ENCODE measurements around the gene HES1. TPM values are rescaled to one million over a fixed set of nuclear protein-coding genes. Genes with fewer than 3 reads are reported as not detected.
"Not testable (repeated sequence)": the region's sequence is repeated elsewhere in the genome, so short reads cannot be mapped to it uniquely, and the experiment has no call there.

The HES1 gene
- total RNA-seq, 2 donors from 2014 or later: 29.3 to 60.5 TPM

GRCh38 chr3:194123726-194124125 lies 12.2 kb upstream of the HES1 start:
- Histone ChIP-seq H3K27ac (no peak overlapping the region), H3K27me3 (replicated peaks; ENCODE audit: insufficient read depth) (no peaks in the 10 kb centered on the region), H3K4me3 (no peak overlapping the region), H3K4me1 (ENCODE audit: control insufficient read depth in 1 of 2, low read depth in 2 of 2) (no peaks in the 10 kb centered on the region), H3K9me3 (no peaks in the 10 kb centered on the region), H3K36me3 (no peaks in the 10 kb centered on the region)
- no peak for TF ChIP-seq CTCF (IDR thresholded peaks at IDR 0.05)
- no peak for ATAC-seq (ENCODE audit: insufficient number of reproducible peaks, low FRiP score, low read depth)
- no peak for DNase-seq (ENCODE audit: low spot score)

GRCh38 chr3:194124193-194124592 lies 11.8 kb upstream of the HES1 start:
- no peak for DNase-seq (ENCODE audit: low spot score)

DNA sequence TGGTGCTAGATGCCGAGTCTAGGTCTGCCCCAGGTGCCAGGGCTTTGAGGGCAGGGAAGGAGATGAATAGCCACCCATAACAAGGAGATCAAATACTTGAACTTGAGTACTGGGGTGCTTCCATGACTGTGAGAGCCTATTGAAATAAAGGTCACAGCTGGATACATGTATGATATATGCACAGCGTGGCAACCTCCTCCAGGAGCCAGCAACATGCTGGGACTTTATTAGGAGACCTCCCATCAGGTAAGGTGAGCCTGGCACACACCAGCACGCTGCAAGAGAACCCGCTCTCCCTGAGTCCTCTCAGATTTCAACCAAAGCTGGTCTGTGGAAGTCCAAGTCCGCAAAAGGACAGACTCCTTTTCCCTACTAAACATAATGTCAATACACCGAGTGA lies 10.5 kb upstream of the HES1 start:
- H3K27ac ChIP-seq: no peak overlapping the region
- no peaks in the 10 kb centered on the region for H3K36me3 ChIP-seq
- peaks cover 10 to 12% of the 10 kb centered on the region in 2 donors for H3K4me1 ChIP-seq (ENCODE audit: control insufficient read depth in 1 of 2, low read depth in 2 of 2)
- H3K27me3 ChIP-seq (replicated peaks; ENCODE audit: insufficient read depth): no peaks in the 10 kb centered on the region
- no peak for ATAC-seq (ENCODE audit: insufficient number of reproducible peaks, low FRiP score, low read depth)
- TF ChIP-seq CTCF (IDR thresholded peaks at IDR 0.05): no peak
- H3K9me3 ChIP-seq: no peaks in the 10 kb centered on the region
- H3K4me3 ChIP-seq: no peak overlapping the region
- DNase-seq (ENCODE audit: low spot score): no peak

More at GRCh38 chr3:194124193-194124592, 11.8 kb upstream of the HES1 start:
- TF ChIP-seq CTCF (IDR thresholded peaks at IDR 0.05): no peak
- Histone ChIP-seq H3K9me3 (no peaks in the 10 kb centered on the region), H3K27ac (no peak overlapping the region), H3K4me3 (no peak overlapping the region), H3K27me3 (replicated peaks; ENCODE audit: insufficient read depth) (no peaks in the 10 kb centered on the region), H3K4me1 (ENCODE audit: control insufficient read depth in 1 of 2, low read depth in 2 of 2) (no peaks in the 10 kb centered on the region), H3K36me3 (no peaks in the 10 kb centered on the region)
- no peak for ATAC-seq (ENCODE audit: insufficient number of reproducible peaks, low FRiP score, low read depth)

GRCh38 chr3:194126790-194127189 lies 9.2 kb upstream of the HES1 start:
- Histone ChIP-seq H3K9me3 (no peaks in the 10 kb centered on the region), H3K4me1 (ENCODE audit: control insufficient read depth in 1 of 2, low read depth in 2 of 2) (peaks cover 15 to 25% of the 10 kb centered on the region in 2 donors), H3K27me3 (replicated peaks; ENCODE audit: insufficient read depth) (no peaks in the 10 kb centered on the region), H3K27ac (no peak overlapping the region), H3K36me3 (no peaks in the 10 kb centered on the region), H3K4me3 (no peak overlapping the region)
- TF ChIP-seq CTCF (IDR thresholded peaks at IDR 0.05): no peak
- DNase-seq (ENCODE audit: low spot score): no peak
- ATAC-seq (ENCODE audit: insufficient number of reproducible peaks, low FRiP score, low read depth): no peak

DNA sequence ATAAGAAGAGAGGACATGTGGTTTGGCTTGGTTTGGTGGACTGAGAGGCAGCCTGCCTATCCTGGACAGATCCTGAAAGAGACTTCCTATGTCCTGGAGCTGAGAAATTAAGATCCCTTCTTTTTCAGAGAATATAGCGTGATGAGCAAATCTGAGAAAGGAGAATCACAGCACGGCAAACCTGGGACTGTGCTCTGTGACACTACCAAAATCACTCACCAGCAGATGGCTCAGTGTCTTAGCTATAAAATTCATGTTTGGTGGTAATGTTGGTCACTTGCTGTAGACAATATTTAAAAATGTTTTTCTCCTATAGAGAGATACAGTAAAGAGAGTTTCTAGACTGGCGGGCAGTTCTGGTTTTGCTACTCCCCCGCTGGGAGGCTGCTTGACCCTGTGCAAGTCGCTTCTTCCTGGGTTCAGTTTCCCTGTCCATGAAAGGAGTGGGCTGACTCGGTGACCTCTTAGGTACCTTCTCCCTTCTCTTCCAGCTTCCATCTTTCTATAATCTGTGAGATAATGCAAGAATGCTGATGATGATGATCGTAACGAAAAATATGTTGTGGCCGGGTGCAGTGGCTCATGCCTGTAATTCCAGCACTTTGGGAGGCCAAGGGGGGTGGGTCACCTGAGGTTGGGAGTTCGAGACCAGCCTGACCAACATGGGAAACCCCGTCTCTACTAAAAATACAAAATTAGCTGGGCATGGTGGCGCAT lies 7.6 kb upstream of the HES1 start:
- Histone ChIP-seq H3K4me3 (no peak overlapping the region), H3K9me3 (no peaks in the 10 kb centered on the region), H3K27me3 (replicated peaks; ENCODE audit: insufficient read depth) (no peaks in the 10 kb centered on the region), H3K36me3 (no peaks in the 10 kb centered on the region), H3K4me1 (ENCODE audit: control insufficient read depth in 1 of 2, low read depth in 2 of 2) (peaks cover 15 to 41% of the 10 kb centered on the region in 2 donors), H3K27ac (no peak overlapping the region)
- no peak for DNase-seq (ENCODE audit: low spot score)
- no peak for TF ChIP-seq CTCF (IDR thresholded peaks at IDR 0.05)
- no peak for ATAC-seq (ENCODE audit: insufficient number of reproducible peaks, low FRiP score, low read depth)

- H3K4me1 ChIP-seq (ENCODE audit: control insufficient read depth in 1 of 2, low read depth in 2 of 2): peaks cover 15 to 45% of the 10 kb centered on the region in 2 donors
- not testable (repeated sequence) for H3K4me3 ChIP-seq; H3K9me3 ChIP-seq; DNase-seq (ENCODE audit: low spot score); H3K27ac ChIP-seq; H3K36me3 ChIP-seq; ATAC-seq (ENCODE audit: insufficient number of reproducible peaks, low FRiP score, low read depth); H3K27me3 ChIP-seq (replicated peaks; ENCODE audit: insufficient read depth)
Observed at GRCh38 chr3:194128919-194129295, 7.0 kb upstream of the HES1 start.
